H1 (cell line): ENCODE measurements around the gene PPP2R2B. TPM values are rescaled to one million over a fixed set of nuclear protein-coding genes. Genes with fewer than 3 reads are reported as not detected.

Source experiments
- CTCF ChIA-PET: fragments of 300-600 bp; sonication (Branson Sonifier 250); formaldehyde crosslinking; loops from one replicate; lab custom pipeline; 2021; ENCODE audit not compliant: partially characterized antibody; lab: Charles Lee
- POLR2A ChIA-PET: fragments of 300-600 bp; sonication (Branson Sonifier 250); formaldehyde crosslinking; loops from one replicate; lab custom pipeline; 2021; ENCODE audit warnings: inconsistent platforms; ENCODE audit not compliant: partially characterized antibody; lab: Charles Lee
- DNase-seq, 2 experiments: peaks; one replicate each; pipeline versions ENCODE4 v3.0.0 to v3.0.0-alpha.2; 2010 to 2022; ENCODE audit warnings: low spot score in 2 of 2, low read depth in 1 of 2, mixed read lengths in 1 of 2
- FAIRE-seq: peaks from 2 replicates; lab custom pipeline; 2011; peaks lifted over from hg19 to GRCh38; lab: Jason Lieb, UNC
- H2AFZ ChIP-seq: 2 replicates; pipeline ENCODE4 v1.8.1; 2012; ENCODE audit warnings: low read length, inconsistent platforms
- H2AK5ac ChIP-seq: 2 replicates; pipeline ENCODE4 v1.6.1; 2013; ENCODE audit warnings: low read depth, low read length
- H2BK120ac ChIP-seq: replicated peaks from 2 replicates; pipeline ENCODE3; 2013; ENCODE audit warnings: low read depth, low read length, inconsistent platforms
- H2BK12ac ChIP-seq: 2 replicates; pipeline ENCODE4 v1.6.1; 2013; ENCODE audit warnings: low read depth, low read length
- H2BK15ac ChIP-seq: 2 replicates; pipeline ENCODE4 v1.6.1; 2013; ENCODE audit warnings: low read length
- H2BK20ac ChIP-seq: 2 replicates; pipeline ENCODE4 v1.6.1; 2013; ENCODE audit warnings: low read length
- H2BK5ac ChIP-seq: 2 replicates; pipeline ENCODE4 v1.6.1; 2013; ENCODE audit warnings: low read depth, low read length
- H3K14ac ChIP-seq: 2 replicates; pipeline ENCODE4 v1.6.1; 2013; ENCODE audit warnings: inconsistent platforms; ENCODE audit not compliant: insufficient read length
- H3K18ac ChIP-seq: 2 replicates; pipeline ENCODE4 v1.6.1; 2013; ENCODE audit warnings: low read length; ENCODE audit errors: extremely low read depth
- H3K23ac ChIP-seq: 2 replicates; pipeline ENCODE4 v1.6.1; 2013; ENCODE audit warnings: inconsistent platforms; ENCODE audit not compliant: insufficient read length
- H3K23me2 ChIP-seq: 2 replicates; pipeline ENCODE4 v1.6.1; 2013; ENCODE audit warnings: low read depth, low read length
- H3K27ac ChIP-seq: 2 replicates; pipeline ENCODE4 v1.6.1; 2011; ENCODE audit warnings: low read depth, low read length, inconsistent platforms
- H3K27me3 ChIP-seq, 4 experiments: replicated peaks in 1 of 4; 1 replicate in 1 of 4; 2 replicates in 3 of 4; pipeline versions ENCODE4 v1.6.1 to v1.8.1; 2011 to 2013; ENCODE audit warnings: low read length in 3 of 4, mild to moderate bottlenecking in 3 of 4, inconsistent platforms in 2 of 4, mixed read lengths in 2 of 4, moderate library complexity in 1 of 4; ENCODE audit not compliant: control insufficient read depth in 3 of 4, insufficient read depth in 3 of 4; ENCODE audit errors: extremely low read depth in 1 of 4
- H3K36me3 ChIP-seq, 4 experiments: 2 replicates each; pipeline versions ENCODE4 v1.6.1 to v1.8.1; 2011 to 2013; ENCODE audit warnings: mild to moderate bottlenecking in 4 of 4, low read length in 3 of 4, moderate library complexity in 2 of 4, control low read depth in 1 of 4, inconsistent platforms in 1 of 4; ENCODE audit not compliant: insufficient read depth in 4 of 4, control insufficient read depth in 2 of 4
- H3K4ac ChIP-seq: replicated peaks from 2 replicates; pipeline ENCODE3; 2013; ENCODE audit warnings: low read length, low read depth, mixed read lengths, inconsistent platforms; ENCODE audit not compliant: insufficient read length
- H3K4me1 ChIP-seq, 4 experiments: replicated peaks in 1 of 4; 1 replicate in 1 of 4; 2 replicates in 3 of 4; pipeline versions ENCODE4 v1.6.1 to v1.8.1; 2011 to 2013; ENCODE audit warnings: low read length in 3 of 4, inconsistent platforms in 2 of 4, mixed read lengths in 1 of 4; ENCODE audit not compliant: insufficient read depth in 4 of 4, control insufficient read depth in 3 of 4
- H3K4me2 ChIP-seq, 2 experiments: 2 replicates each; pipeline versions ENCODE4 v1.6.1 to v1.8.1; 2011 to 2013; ENCODE audit warnings: low read depth in 2 of 2, low read length in 2 of 2, control low read depth in 1 of 2, inconsistent platforms in 1 of 2, mild to moderate bottlenecking in 1 of 2; ENCODE audit not compliant: insufficient read depth in 1 of 2
- H3K4me3 ChIP-seq, 4 experiments: fragments of 200-600, 300-600 bp in 1 of 4; sonication (generic), shearing (Covaris generic), sonication (Bioruptor Twin) in 1 of 4; 2 replicates each; pipeline versions ENCODE4 v1.5.1 to v1.8.1; 2011 to 2016; ENCODE audit warnings: low read length in 4 of 4, low read depth in 3 of 4, control low read depth in 2 of 4, inconsistent platforms in 2 of 4, mild to moderate bottlenecking in 2 of 4, mixed read lengths in 1 of 4, moderate library complexity in 1 of 4; ENCODE audit not compliant: insufficient read depth in 2 of 4; ENCODE audit errors: extremely low read depth in 1 of 4
- H3K56ac ChIP-seq: replicated peaks from 2 replicates; pipeline ENCODE3; 2013; ENCODE audit warnings: low read depth, mild to moderate bottlenecking, mixed read lengths, low read length, inconsistent platforms; ENCODE audit not compliant: insufficient read length
- H3K79me1 ChIP-seq: 2 replicates; pipeline ENCODE4 v1.6.1; 2013; ENCODE audit warnings: low read depth, low read length, control low read depth
- H3K79me2 ChIP-seq, 2 experiments: 2 replicates each; pipeline versions ENCODE4 v1.6.1 to v1.8.1; 2012 to 2013; ENCODE audit warnings: low read length in 2 of 2, mild to moderate bottlenecking in 2 of 2, inconsistent platforms in 1 of 2; ENCODE audit not compliant: insufficient read depth in 2 of 2, control insufficient read depth in 1 of 2
- H3K9ac ChIP-seq, 4 experiments: replicated peaks in 1 of 4; 1 replicate in 1 of 4; 2 replicates in 3 of 4; pipeline versions ENCODE4 v1.6.1 to v1.8.1; 2011 to 2013; ENCODE audit warnings: low read depth in 3 of 4, low read length in 3 of 4, control low read depth in 2 of 4, mild to moderate bottlenecking in 2 of 4, moderate library complexity in 2 of 4, inconsistent platforms in 1 of 4; ENCODE audit errors: extremely low read depth in 1 of 4
- H3K9me3 ChIP-seq, 2 experiments: 2 replicates each; pipeline versions ENCODE4 v1.6.1 to v1.8.1; 2012 to 2013; ENCODE audit warnings: mild to moderate bottlenecking in 2 of 2, moderate library complexity in 2 of 2, control low read depth in 1 of 2, inconsistent platforms in 1 of 2, low read depth in 1 of 2, low read length in 1 of 2, mixed read lengths in 1 of 2; ENCODE audit not compliant: insufficient read depth in 2 of 2
- H4K20me1 ChIP-seq, 2 experiments: replicated peaks in 1 of 2; 2 replicates each; pipeline versions ENCODE3 to v1.8.1; 2011 to 2013; ENCODE audit warnings: inconsistent platforms in 2 of 2, low read length in 2 of 2, mild to moderate bottlenecking in 1 of 2; ENCODE audit not compliant: insufficient read depth in 2 of 2, control insufficient read depth in 1 of 2
- H4K5ac ChIP-seq: 2 replicates; pipeline ENCODE4 v1.6.1; 2013; ENCODE audit warnings: low read length, low read depth, mixed read lengths, inconsistent platforms; ENCODE audit not compliant: insufficient read length
- H4K8ac ChIP-seq: 2 replicates; pipeline ENCODE4 v1.8.0; 2013; ENCODE audit warnings: mild to moderate bottlenecking, moderate library complexity, low read length, inconsistent platforms; ENCODE audit not compliant: insufficient read depth; ENCODE audit errors: extremely low read depth
- H4K91ac ChIP-seq: replicated peaks from 2 replicates; pipeline ENCODE3; 2013; ENCODE audit warnings: low read length, mixed read lengths, inconsistent platforms; ENCODE audit not compliant: insufficient read length
- ATF2 ChIP-seq: IDR thresholded peaks from 2 replicates; pipeline ENCODE4 v1.6.1; 2012; ENCODE audit warnings: low read length, inconsistent platforms
- CBX8 ChIP-seq: fragments of 300-800, 300-1000 bp; sonication (generic); IDR thresholded peaks from 2 replicates; pipeline ENCODE4 v1.7.1; 2016; ENCODE audit warnings: low read depth, low read length, borderline replicate concordance
- GTF2F1 ChIP-seq: IDR thresholded peaks from 2 replicates; pipeline ENCODE4 v1.6.1; 2012; ENCODE audit warnings: low read depth, low read length, improper control_type of control experiment, borderline replicate concordance
- NRF1 ChIP-seq: IDR thresholded peaks from 2 replicates; pipeline ENCODE4 v1.6.1; 2011; ENCODE audit warnings: mild to moderate bottlenecking, low read depth, low read length, improper control_type of control experiment
- POLR2A ChIP-seq, 2 experiments: IDR thresholded peaks; 1 replicate in 1 of 2; 2 replicates in 1 of 2; pipeline ENCODE4 v1.6.1; 2011; ENCODE audit warnings: low read depth in 2 of 2, low read length in 2 of 2, mild to moderate bottlenecking in 2 of 2; ENCODE audit errors: control extremely low read depth in 1 of 2
- SAP30 ChIP-seq: fragments of 300-600 bp; sonication (generic); IDR thresholded peaks from 2 replicates; pipeline ENCODE4 v1.7.1; 2012; ENCODE audit warnings: low read length, moderate library complexity, mild to moderate bottlenecking, inconsistent platforms; ENCODE audit not compliant: insufficient read depth, insufficient replicate concordance
- SIX5 ChIP-seq: IDR thresholded peaks from 2 replicates; pipeline ENCODE4 v1.6.1; 2011; ENCODE audit warnings: mild to moderate bottlenecking, low read depth, low read length
- TAF7 ChIP-seq: optimal IDR thresholded peaks from 2 replicates; pipeline ENCODE3; 2011; ENCODE audit warnings: low read depth, mild to moderate bottlenecking, inconsistent platforms, low read length, moderate library complexity, borderline replicate concordance
- WGBS, 2 experiments: shearing (Covaris generic) in 1 of 2; methylation state at CpG; one replicate each; pipeline versions ENCODE4 v1.1.6 to v1.1.7; 2013 to 2015; ENCODE audit warnings: low lambda C conversion rate in 2 of 2, mixed read lengths in 2 of 2, inconsistent platforms in 1 of 2, low coverage in 1 of 2, missing lambda C conversion rate in 1 of 2; ENCODE audit not compliant: insufficient replicate concordance in 2 of 2, insufficient coverage in 1 of 2, insufficient read length in 1 of 2; ENCODE audit errors: extremely low coverage in 1 of 2, missing lambda C conversion rate in 1 of 2; 5-methylcytosine and 5-hydroxymethylcytosine counted together
- polyA plus RNA-seq, 7 experiments: library from polyadenylated mRNA; depleted of rRNA in 3 of 7; stranded (reverse) in 5 of 7; unstranded in 2 of 7; fragments of >200 nt in 5 of 7; fragments of 200-250 nt in 2 of 7; gene quantifications; 1 replicate in 5 of 7; 2 replicates in 1 of 7; 4 replicates in 1 of 7; pipeline versions ENCODE4 v1.2.1 to v1.2.3, GENCODE V29; 2011 to 2013; ENCODE audit warnings: missing spikeins in 2 of 7, mixed read lengths in 2 of 7
- total RNA-seq: library from RNA; stranded (reverse); fragmentation: NEBNext Ultra II Directional; extraction: Animal tissue kit (Norgen Biotek cat#: 25700); gene quantifications from 2 replicates; pipeline ENCODE4 v1.2.1, GENCODE V29; 2021

PPP2R2B gene
- total and polyA plus RNA-seq, 2 of the 8 experiments (the other 6 are each of a cell fraction or from before 2014, with no cell fraction given): 21.1 to 37.1 TPM

- H4K8ac ChIP-seq: no peak overlapping the region
- H3K4me3 ChIP-seq: no peak overlapping the region
- H3K4me2 ChIP-seq: no peak overlapping the region
- H3K23me2 ChIP-seq: no peaks in the 10 kb centered on the region
- no peak for TF ChIP-seq SAP30
- no peak for TF ChIP-seq ATF2
- TF ChIP-seq CBX8: no peak
- no peak for TF ChIP-seq GTF2F1
- no peak for TF ChIP-seq TAF7
- no peak for TF ChIP-seq SIX5
- TF ChIP-seq NRF1: no peak
- no peak for TF ChIP-seq POLR2A (IDR thresholded peaks at IDR 0.05; ENCODE audit: control extremely low read depth in 1 of 2, low read depth in 2 of 2, low read length in 2 of 2)
- no peaks in the 10 kb centered on the region for H3K79me1 ChIP-seq
- H3K27me3 ChIP-seq: no peaks in the 10 kb centered on the region
- no peak overlapping the region for H3K56ac ChIP-seq
- no peak overlapping the region for H3K27ac ChIP-seq
- no peak overlapping the region for H3K4ac ChIP-seq
- H3K14ac ChIP-seq: no peak overlapping the region
- H2BK120ac ChIP-seq: no peak overlapping the region
- no peak overlapping the region for H2AK5ac ChIP-seq
- no peaks in the 10 kb centered on the region; a peak in 2 of 8 replicates for H3K36me3 ChIP-seq
- H2AFZ ChIP-seq: no peak overlapping the region
- H2BK5ac ChIP-seq: no peak overlapping the region
- H4K20me1 ChIP-seq: no peaks in the 10 kb centered on the region
- H4K91ac ChIP-seq: no peak overlapping the region
- no peak overlapping the region for H4K5ac ChIP-seq
- ChIA-PET CTCF (interaction anchor here (0.6 kb wide), 1 partner anchor 27 kb away, joined by 3 read pairs; no protein-coding TSS in a partner anchor), POLR2A (interaction anchor here (0.6 kb wide), 1 partner anchor 16 kb away, joined by 4 read pairs; no protein-coding TSS in a partner anchor)
- H3K23ac ChIP-seq: no peak overlapping the region
- 96% methylated on average over 5 of the region's 5 CpGs; no CpG with 5 or more reads in 1 of the 2 experiments for WGBS, 2 experiments
- no peak for DNase-seq
- no peak for FAIRE-seq
- H3K9ac ChIP-seq: no peak overlapping the region
- no peak overlapping the region for H2BK15ac ChIP-seq
- peaks cover 0 to 4% (median 0%) of the 10 kb centered on the region in 4 experiments; a peak in 2 of 7 replicates for H3K4me1 ChIP-seq
- no peak overlapping the region for H2BK12ac ChIP-seq
- no peak overlapping the region for H3K18ac ChIP-seq
- H3K9me3 ChIP-seq: peaks cover 0 to 6% of the 10 kb centered on the region in 2 experiments; a peak in 2 of 4 replicates
- H3K79me2 ChIP-seq: no peaks in the 10 kb centered on the region
- H2BK20ac ChIP-seq: no peak overlapping the region
These were observed 132.5 kb downstream of the PPP2R2B start for GRCh38 chr5:146745931-146746577.
